LNCaP clone FGC (cell line): ENCODE measurements around the gene MYOF.

Source experiments
- DNase-seq: peaks from one replicate; pipeline ENCODE4 v3.0.0-alpha.2; 2011; ENCODE audit warnings: low read depth
- H3K4me3 ChIP-seq: 2 replicates; pipeline ENCODE4 v1.5.1; 2011; ENCODE audit warnings: mild to moderate bottlenecking, low read depth, low read length, control low read depth
- TF ChIP-seq, protein P1 (sequence below): IDR thresholded peaks from 2 replicates; pipeline ENCODE4 v1.5.1; 2012; ENCODE audit warnings: mild to moderate bottlenecking; ENCODE audit not compliant: control insufficient read depth, insufficient read depth; ENCODE audit errors: extremely low read depth

Gene MYOF

DNA sequence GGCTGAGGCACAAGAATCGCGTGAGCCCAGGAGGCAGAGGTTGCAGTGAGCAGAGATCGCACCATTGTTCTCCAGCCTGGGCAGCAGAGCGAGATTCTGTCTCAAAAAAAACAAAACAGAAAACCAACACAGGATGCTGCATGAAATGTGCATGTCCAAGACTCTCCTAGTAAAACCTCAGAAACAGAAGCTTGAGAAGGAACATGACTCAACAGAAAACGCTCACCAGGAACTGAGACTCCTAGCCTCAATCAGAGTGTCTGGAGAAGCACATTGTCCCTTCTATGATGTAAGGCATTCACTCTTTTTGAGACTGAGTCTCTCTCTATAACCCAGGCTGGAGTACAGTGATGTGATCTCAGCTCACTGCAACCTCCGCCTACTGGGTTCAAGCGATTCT is 168.3 kb downstream of the MYOF start:
- DNase-seq = no peak
- TF ChIP-seq, protein P1, sequence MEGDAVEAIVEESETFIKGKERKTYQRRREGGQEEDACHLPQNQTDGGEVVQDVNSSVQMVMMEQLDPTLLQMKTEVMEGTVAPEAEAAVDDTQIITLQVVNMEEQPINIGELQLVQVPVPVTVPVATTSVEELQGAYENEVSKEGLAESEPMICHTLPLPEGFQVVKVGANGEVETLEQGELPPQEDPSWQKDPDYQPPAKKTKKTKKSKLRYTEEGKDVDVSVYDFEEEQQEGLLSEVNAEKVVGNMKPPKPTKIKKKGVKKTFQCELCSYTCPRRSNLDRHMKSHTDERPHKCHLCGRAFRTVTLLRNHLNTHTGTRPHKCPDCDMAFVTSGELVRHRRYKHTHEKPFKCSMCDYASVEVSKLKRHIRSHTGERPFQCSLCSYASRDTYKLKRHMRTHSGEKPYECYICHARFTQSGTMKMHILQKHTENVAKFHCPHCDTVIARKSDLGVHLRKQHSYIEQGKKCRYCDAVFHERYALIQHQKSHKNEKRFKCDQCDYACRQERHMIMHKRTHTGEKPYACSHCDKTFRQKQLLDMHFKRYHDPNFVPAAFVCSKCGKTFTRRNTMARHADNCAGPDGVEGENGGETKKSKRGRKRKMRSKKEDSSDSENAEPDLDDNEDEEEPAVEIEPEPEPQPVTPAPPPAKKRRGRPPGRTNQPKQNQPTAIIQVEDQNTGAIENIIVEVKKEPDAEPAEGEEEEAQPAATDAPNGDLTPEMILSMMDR = no peak

DNA sequence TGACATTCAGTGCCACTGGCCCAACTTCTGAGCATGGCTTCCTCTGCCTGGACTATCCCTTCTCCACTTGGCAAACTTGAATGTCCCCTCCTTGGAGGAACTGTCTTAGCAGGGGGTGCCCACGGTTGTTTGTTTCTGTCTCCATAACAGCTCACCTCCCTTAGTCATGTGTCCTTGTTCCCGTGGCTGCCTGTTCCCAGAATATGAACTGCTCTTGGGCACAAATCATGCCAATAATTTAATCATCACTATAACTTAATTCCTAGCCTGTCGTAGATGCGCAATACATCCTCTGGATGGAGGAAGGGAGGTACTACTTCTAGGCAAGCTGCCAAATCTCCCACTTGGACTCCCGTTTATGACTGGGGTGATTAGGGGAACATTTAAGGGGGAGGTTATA is 173.1 kb downstream of the MYOF start:
- no peak overlapping the region for H3K4me3 ChIP-seq
- TF ChIP-seq, protein P1 = no peak
- no peak for DNase-seq

More for the DNA sequence above, 168.3 kb downstream of the MYOF start:
- H3K4me3 ChIP-seq = no peak overlapping the region

DNA sequence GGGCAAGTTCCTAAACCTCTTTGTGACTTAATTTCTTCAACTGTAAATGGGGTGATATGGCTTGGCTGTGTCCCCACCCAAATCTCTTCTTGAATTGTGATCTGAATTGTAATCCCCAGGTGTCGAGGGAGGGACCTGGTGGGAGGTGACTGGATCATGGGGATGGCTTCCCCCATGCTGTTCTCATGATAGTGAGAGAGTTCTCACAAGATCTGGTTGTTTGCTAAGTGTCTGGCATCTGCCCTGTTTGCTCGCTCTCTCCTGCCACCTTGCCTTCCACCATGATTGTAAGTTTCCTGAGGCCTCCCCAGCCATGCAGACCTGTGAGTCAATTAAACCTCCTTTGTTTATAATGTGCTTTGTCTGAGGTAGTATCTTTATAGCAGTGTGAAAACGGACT is 177.0 kb downstream of the MYOF start:
- TF ChIP-seq, protein P1 = no peak
- DNase-seq = no peak
- no peak overlapping the region for H3K4me3 ChIP-seq

DNA sequence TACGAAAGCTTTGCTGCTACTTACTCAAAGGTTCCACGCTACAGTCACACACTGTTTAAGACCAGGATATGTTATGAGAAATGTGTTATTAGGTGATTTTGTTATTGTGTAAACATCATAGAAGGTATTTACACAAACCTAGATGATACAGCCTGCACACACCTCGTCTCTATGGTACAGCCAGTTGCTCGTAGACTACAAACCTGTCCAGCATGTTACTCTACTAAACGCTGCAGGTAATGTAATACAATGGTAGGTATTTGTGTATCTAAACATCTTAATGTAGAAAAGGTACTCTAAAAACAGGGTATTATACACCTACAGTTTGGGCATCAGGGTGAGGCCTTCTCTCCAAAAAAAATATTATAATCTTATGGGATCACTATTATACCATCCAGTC is 181.2 kb downstream of the MYOF start:
- TF ChIP-seq, protein P1 = no peak
- no peak overlapping the region for H3K4me3 ChIP-seq
- DNase-seq = no peak

DNA sequence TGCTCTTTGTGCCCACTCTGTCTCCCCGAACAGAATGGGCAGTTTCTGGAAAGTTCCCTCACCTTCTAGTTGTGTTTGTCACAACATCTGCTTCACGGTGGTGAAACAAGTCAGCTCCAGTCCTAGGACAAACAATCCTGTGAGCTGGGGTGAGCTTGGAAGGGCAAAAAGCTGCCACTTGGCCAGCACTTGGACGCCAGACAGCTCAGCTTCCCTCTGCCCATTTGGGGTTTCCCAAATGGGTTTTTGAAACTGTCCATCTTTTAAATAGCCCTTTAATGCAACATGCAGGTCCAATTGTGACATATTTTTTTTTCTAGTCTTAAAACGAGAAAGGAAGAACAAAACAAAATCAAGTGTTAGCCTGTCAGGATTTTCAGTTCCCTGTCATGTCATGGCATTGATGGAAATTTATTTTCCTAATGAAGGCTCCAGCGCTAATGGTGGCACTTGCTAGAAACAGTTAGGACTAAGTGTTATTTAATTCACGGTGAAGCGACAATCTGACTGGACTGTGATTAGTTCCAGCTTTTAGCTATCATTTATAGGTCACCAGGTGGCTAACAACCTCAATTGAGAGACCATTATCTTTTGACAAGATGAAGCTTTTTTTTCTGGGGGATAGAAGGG is 181.7 kb downstream of the MYOF start:
- no peak overlapping the region for H3K4me3 ChIP-seq
- no peak for DNase-seq
- TF ChIP-seq, protein P1 = no peak

DNA sequence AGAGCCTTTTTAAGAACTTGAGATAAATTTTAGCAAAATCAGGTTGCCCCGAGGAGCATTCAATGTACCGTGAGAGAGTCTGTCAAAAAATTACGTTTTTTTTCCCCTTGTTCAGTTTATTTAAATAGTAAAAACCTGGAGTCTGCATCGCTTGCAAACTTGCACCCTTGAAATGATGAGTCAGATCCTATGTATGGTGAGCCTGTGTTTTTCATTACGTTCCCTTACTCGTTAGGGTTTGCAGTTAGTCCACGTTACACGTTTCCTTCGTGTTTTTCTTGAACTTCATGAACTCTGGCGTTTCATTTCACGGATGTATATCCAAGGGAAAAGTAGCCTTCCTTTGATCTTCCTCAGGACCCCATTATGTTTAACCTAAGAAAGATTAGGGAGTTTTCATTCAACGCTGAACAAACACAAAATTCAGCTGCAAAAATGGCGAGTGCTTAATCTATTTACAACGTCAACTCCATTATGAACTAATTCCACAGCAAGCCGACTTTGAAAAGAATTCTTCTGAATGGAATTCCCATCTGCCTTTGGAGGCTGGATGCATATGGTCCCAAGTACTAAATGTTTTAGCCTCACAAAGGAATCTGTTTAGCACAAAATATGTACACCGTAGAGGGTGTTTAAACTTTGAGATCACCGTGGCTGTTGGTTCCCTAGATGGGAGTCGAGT is 182.4 kb downstream of the MYOF start:
- TF ChIP-seq, protein P1 = no peak
- no peak for DNase-seq
- no peak overlapping the region for H3K4me3 ChIP-seq

DNA sequence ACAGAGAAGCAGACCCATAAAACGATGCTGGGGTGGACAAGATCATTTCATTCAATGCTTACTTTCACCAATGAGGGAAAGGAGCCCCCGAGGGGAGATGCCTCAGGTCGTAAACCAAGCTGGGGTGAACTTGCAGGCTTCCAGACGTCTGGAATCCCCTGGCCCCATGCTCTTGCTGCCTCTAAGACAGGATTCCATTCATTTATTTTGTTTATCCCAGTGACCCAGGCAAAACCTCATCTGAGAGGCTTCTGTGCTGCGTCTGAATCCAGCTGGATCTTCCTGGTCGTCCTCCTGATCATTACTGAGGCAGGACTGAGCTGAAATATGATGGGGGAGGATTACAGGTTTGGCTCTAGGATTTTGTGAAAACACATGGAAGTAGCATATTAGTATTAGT is 182.9 kb downstream of the MYOF start:
- no peak overlapping the region for H3K4me3 ChIP-seq
- DNase-seq = no peak
- TF ChIP-seq, protein P1 = no peak
